HG02973 (cell line): ENCODE measurements around the gene PPP1R27.
A peak's percentile ranks its signal among the peaks of the same experiment; 100 is the strongest.

Source experiments
- ATAC-seq: cut with Tn5 transposase; IDR thresholded peaks from one replicate; pipeline ENCODE4 v1.9.1; 2021; ENCODE audit warnings: moderate library complexity; ENCODE audit not compliant: unreplicated experiment

Gene PPP1R27

GRCh38 chr17:81863123-81863675 is 28.3 kb upstream of the PPP1R27 start:
- no peak for ATAC-seq

- ATAC-seq: peak; percentile 71
Observed at GRCh38 chr17:81860756-81861568, 26.1 kb upstream of the PPP1R27 start.

DNA sequence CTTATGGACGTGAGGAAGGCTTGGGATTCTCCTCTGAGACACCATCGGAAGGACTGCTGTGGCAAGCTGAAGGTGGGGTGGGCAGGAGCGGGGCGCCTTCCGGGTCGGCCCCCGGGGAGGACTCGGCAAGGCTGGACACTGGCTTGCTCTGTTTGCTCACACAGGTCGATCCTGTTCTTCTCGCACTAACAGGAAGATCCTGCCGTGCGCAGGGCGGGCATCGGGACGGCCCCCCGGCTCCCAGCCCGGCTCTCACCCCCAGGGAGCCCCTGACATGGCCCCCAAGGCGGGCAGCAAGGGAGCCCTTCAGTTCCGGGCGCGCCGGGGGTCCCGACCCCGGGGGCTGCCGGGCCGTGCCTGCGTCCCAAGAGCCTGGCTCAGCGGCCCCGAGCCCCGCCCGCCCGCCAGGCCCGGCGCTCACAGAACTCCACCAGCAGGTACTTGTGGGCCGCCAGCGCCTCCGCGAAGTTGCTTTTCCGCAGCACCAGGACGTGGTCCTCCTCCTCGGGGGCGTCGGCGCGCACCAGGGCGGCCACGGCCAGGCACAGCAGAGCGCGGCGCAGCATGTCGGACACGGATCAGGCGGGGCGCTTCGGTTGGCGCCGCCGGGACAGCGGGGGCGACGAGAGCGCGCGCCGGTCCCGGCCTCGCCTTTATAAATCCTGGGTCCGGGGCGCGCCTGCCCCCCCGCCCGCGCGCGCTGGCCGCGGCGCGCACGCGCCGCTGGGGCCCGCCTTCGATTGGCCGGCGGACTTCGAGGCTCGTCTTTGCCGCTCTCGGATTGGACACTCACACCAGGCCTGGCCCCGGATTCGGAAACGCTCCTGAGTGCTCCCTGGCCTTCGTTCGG is 25.3 kb upstream of the PPP1R27 start, which contains the start of gene P4HB:
Gene P4HB (minus strand): TSS at position 630 of the 850 bp plus-strand sequence. CDS start 64 bp downstream, at position 566.
- no peak for ATAC-seq

- ATAC-seq: no peak
Observed at GRCh38 chr17:81858967-81859905, 24.4 kb upstream of the PPP1R27 start.

DNA sequence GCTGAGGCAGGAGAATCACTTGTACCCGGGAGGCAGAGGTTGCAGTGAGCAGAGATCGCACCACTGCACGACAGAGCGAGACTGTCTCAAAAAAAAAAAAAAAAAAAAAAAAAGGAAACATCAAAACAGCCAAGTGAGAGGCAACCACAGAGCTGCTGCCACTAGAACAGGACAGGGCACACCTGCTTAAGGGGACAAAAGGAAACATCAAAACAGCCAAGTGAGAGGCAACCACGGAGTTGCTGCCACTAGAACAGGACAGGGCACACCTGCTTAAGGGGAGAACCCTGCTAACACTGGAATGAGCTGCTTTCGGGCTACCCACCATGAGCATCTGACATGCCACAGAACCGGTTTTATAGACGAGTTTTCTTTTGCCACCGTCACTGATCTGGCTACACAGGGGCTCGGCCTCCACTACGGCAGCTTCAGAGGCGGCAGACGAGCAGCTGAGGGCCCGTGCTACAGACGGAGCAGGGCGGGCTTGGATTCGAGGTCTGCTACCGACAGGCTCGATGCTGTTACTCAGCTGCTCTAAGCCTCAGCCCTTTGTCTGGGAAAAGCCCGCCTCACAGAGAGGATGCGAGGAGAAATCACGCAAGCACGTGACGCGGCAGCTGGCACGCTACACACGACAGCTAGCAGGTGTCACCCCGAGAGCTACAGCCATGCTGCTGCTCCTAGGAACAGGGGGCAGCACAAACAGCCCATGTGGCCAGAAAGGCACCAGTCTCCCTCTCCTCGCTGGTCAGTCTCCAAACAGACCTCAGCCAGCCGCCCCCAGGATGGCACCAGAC is 23.5 kb upstream of the PPP1R27 start:
- no peak for ATAC-seq

GRCh38 chr17:81854974-81855774 is 20.3 kb upstream of the PPP1R27 start:
- no peak for ATAC-seq

DNA sequence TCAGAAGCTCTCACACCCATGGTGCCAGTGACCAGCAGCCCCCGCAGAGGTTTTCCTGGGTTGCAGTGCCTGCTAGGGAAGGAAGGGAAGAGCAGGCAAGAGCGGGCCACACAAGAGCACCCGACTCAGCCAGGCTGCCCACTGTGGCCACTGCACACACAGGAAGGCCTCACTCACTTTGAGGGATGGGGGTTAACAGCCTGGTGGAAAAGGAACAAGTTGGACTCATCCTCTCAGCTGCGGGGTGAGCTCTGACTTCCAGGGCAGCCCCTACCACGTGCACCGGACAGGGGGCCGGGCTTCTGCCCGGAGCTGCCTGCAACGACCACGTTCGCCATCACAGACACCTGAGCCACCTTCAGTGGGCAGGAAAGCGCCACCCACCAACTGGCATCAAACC is 17.4 kb upstream of the PPP1R27 start:
- no peak for ATAC-seq

DNA sequence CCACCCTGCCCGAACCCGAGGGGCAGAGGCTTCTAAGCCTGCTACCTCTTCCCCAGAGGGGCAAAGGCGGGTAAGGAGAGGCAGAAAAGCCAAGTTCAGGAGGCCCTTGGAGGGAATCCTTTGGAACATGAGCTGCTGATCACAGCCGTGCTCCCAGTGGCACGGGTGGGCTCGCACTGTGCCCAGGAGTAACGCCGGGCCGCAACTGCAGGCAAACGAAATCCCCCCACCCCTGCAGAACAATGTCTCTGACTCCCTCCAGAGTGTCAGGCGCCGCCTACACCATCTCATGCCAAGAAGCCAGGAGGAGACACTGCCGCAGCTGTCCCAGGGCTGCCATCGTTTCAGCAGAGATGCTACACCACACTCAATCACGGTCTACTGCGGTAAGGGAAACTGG is 16.6 kb upstream of the PPP1R27 start:
- no peak for ATAC-seq

DNA sequence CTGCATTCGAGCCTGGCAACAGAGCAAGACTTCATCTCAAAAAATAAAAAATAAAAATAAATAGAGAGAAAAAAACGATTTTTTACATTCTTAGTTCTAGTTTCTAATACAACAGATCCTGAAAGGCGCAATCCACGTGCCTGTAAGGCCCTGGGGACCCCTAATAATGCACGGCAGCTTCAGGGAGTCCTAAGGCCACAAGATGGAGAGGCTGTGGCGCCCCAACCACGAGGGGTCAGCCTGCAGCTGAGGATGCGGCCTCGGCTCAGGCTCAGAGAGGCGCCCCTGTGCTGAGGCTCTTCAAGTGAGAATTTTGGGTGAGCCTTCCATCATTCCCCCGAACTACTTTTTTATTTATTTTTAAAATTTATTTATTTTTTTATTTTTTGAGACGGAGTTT is 14.6 kb upstream of the PPP1R27 start:
- ATAC-seq: no peak

GRCh38 chr17:81846743-81847689 is 12.2 kb upstream of the PPP1R27 start:
- no peak for ATAC-seq

DNA sequence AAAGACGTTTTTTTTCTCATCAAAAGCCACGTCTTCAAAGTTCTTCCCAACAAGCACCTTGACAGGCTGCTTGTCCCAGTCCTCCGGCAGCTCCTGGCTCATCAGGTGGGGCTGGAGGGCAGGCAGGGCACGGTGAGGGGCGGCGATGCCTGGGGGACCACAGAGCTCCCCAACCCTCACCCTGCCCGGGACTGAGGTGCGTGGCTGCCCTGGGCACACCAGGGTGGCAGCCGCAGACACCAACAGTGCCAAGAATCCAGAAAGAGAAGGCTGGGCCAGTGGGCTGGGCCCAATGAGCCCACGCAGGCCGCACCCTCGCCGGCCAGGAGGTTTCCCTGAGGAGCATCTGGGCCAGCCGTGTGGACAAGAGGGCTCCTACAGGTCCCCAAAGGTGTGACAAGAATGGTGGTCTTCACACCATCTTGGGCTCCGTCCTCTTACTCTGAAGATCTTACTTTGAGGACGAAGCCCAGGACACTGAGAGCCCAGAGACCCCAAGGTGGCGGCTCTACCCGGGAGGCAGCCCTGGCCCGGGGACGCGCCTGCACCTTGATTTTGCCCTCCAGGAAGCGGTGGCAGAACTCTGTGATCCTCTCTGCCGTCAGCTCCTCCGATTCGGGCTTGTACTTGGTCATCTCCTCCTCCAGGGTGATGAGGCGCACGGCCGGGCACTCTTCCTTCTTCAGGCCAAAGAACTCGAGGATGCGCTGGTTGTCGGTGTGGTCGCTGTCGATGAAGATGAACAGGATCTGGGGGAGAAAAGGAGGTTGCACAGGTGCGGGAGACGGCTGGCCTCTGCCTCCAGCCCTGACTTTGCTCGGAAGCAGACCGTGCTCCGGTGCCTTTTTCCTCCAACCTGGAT is 11.3 kb upstream of the PPP1R27 start:
- no peak for ATAC-seq

DNA sequence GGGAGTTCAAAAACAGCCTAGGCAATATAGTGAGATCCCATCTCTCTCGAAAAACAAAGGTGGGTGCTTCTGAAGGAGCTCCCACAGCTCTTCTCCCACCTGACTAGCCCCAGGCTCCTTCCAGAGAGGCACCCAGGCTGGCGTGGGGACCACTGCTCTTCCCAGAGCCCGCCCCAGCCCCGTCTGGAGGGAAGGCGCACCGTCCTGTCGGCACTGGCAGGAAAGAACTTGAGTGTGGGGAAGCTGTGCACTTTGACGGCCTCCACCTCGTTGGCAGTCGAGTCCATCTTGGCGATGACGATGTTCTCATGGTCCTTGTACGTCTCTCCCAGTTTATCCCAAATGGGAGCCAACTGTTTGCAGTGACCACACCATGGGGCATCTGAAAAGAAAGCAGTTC is 10.5 kb upstream of the PPP1R27 start:
- ATAC-seq: no peak

DNA sequence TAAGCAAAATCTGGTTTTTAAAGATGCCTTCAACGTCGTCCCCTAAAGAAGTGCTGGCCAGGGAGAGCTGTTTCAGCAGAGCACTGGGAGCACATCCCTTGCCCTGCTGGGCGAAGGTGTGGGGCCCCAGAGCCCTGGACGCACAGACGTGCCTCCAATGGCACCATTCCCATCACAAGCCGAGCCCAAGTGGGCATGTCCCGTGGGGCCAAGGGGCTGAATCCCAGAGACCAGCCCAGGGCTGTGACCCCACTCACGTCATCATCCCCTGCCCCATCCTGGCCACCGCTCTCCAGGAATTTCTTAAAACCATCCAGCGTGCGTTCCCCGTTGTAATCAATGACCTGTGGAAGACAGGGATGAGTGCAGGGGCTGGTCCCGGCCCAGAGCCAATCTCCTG is 10.0 kb upstream of the PPP1R27 start:
- no peak for ATAC-seq

- ATAC-seq: no peak
Observed at GRCh38 chr17:81844327-81844851, 9.5 kb upstream of the PPP1R27 start.

GRCh38 chr17:81843713-81844326 is 9.0 kb upstream of the PPP1R27 start:
- no peak for ATAC-seq
